HCT116 (cell line): Measurements from ENCODE around the gene DDX20. TPM values are rescaled to one million over a fixed set of nuclear protein-coding genes. Genes with fewer than 3 reads are reported as not detected.

ENCODE experiments used
- ATAC-seq: fragments of 200-7000 bp; cut with Tn5 transposase; 2 replicates; pipeline ENCODE4 v1.9.1; 2020; ENCODE audit warnings: mild to moderate bottlenecking, moderate library complexity
- BruUV-seq: library from RNA; stranded (reverse); fragments of 400-500 nt; replicated peaks from 2 replicates; lab custom pipeline; 2021; lab: Mats Ljungman, UMichigan
- CTCF ChIA-PET: fragments of 300-600 bp; sonication (Branson Sonifier 250); formaldehyde crosslinking; loops from one replicate; lab custom pipeline; 2021; ENCODE audit warnings: antibody characterized with exemption; lab: Charles Lee
- POLR2A ChIA-PET: fragments of 300-600, 350-600 bp; sonication (Branson Sonifier 250); formaldehyde crosslinking; loops from one replicate; lab custom pipeline; 2021; ENCODE audit warnings: antibody characterized with exemption; lab: Charles Lee
- RAD21 ChIA-PET, 2 experiments: fragments of 300-600 bp; sonication (Branson Sonifier 250); formaldehyde crosslinking; loops; one replicate each; lab custom pipeline; 2023; ENCODE audit warnings: low total read pairs in 2 of 2; ENCODE audit not compliant: uncharacterized antibody in 2 of 2, unreplicated experiment in 2 of 2, low non-redundant PET in 1 of 2; lab: Charles Lee
- DNase-seq: peaks from one replicate; pipeline ENCODE4 v3.0.0-alpha.2; 2010; ENCODE audit warnings: low read depth, low spot score
- H2AFZ ChIP-seq: fragments of 200-600 bp; shearing (Covaris generic), sonication (generic); 2 replicates; pipeline ENCODE4 v1.6.1; 2017; ENCODE audit warnings: low read depth, mixed run types, mixed read lengths, antibody characterized with exemption, low read length; ENCODE audit not compliant: poor library complexity, severe bottlenecking
- H3K27ac ChIP-seq: 2 replicates; pipeline ENCODE4 v1.5.1; 2012; ENCODE audit warnings: low read depth, low read length
- H3K27me3 ChIP-seq: fragments of 200-600 bp; sonication (generic); 2 replicates; pipeline ENCODE4 v1.6.1; 2016; ENCODE audit warnings: mixed run types, low read length, mixed read lengths; ENCODE audit not compliant: insufficient read depth
- H3K36me3 ChIP-seq, 2 experiments: fragments of 200-500 bp in 1 of 2; fragments of 200-600 bp in 1 of 2; sonication (Bioruptor generic) in 1 of 2; sonication (generic) in 1 of 2; 2 replicates each; pipeline versions ENCODE4 v1.5.1 to v1.6.1; 2014 to 2016; ENCODE audit warnings: low read length in 2 of 2, inconsistent platforms in 1 of 2, mixed read lengths in 1 of 2, mixed run types in 1 of 2; ENCODE audit not compliant: insufficient read depth in 2 of 2, control insufficient read depth in 1 of 2
- H3K4me1 ChIP-seq, 2 experiments: fragments of 200-600 bp in 1 of 2; sonication (generic) in 1 of 2; 2 replicates each; pipeline versions ENCODE4 v1.5.1 to v1.6.1; 2012 to 2017; ENCODE audit warnings: low read length in 2 of 2, inconsistent platforms in 1 of 2, mild to moderate bottlenecking in 1 of 2, mixed read lengths in 1 of 2, mixed run types in 1 of 2, moderate library complexity in 1 of 2; ENCODE audit not compliant: insufficient read depth in 2 of 2, control insufficient read depth in 1 of 2
- H3K4me2 ChIP-seq: fragments of 200-600 bp; sonication (generic); 2 replicates; pipeline ENCODE4 v1.6.1; 2017; ENCODE audit warnings: mixed run types, low read length, mixed read lengths
- H3K4me3 ChIP-seq, 2 experiments: fragments of 200-600 bp in 1 of 2; sonication (generic) in 1 of 2; replicated peaks in 1 of 2; 2 replicates each; pipeline ENCODE4 v1.5.1; 2011 to 2016; ENCODE audit warnings: low read length in 2 of 2, control low read depth in 1 of 2, low read depth in 1 of 2, mild to moderate bottlenecking in 1 of 2, mixed read lengths in 1 of 2, mixed run types in 1 of 2
- H3K79me2 ChIP-seq: fragments of 200-600 bp; sonication (generic); 2 replicates; pipeline ENCODE4 v1.6.1; 2017; ENCODE audit warnings: mild to moderate bottlenecking, mixed run types, low read length, moderate library complexity, mixed read lengths; ENCODE audit not compliant: insufficient read depth
- H3K9ac ChIP-seq: fragments of 200-600 bp; sonication (generic); 2 replicates; pipeline ENCODE4 v1.6.1; 2016; ENCODE audit warnings: low read length, mixed read lengths
- H3K9me2 ChIP-seq: fragments of 200-600 bp; sonication (generic), shearing (Covaris generic); 2 replicates; pipeline ENCODE4 v1.6.1; 2017; ENCODE audit warnings: mixed run types, mild to moderate bottlenecking, moderate library complexity; ENCODE audit not compliant: insufficient read depth
- H3K9me3 ChIP-seq, 2 experiments: fragments of 200-500 bp in 1 of 2; fragments of 200-600 bp in 1 of 2; sonication (Bioruptor generic) in 1 of 2; sonication (generic) in 1 of 2; 2 replicates each; pipeline ENCODE4 v1.6.1; 2014 to 2017; ENCODE audit warnings: low read length in 2 of 2, mixed read lengths in 2 of 2, inconsistent platforms in 1 of 2, low read depth in 1 of 2, mild to moderate bottlenecking in 1 of 2, mixed run types in 1 of 2, moderate library complexity in 1 of 2; ENCODE audit not compliant: control insufficient read depth in 1 of 2, insufficient read depth in 1 of 2
- H4K20me1 ChIP-seq: fragments of 200-600 bp; sonication (generic), shearing (Covaris generic); 2 replicates; pipeline ENCODE4 v1.6.1; 2017; ENCODE audit warnings: mixed run types, mild to moderate bottlenecking, moderate library complexity; ENCODE audit not compliant: insufficient read depth
- ATF3 ChIP-seq: IDR thresholded peaks from 2 replicates; pipeline ENCODE4 v1.6.1; 2012
- CBX3 ChIP-seq: IDR thresholded peaks from 2 replicates; pipeline ENCODE4 v1.6.1; 2012; ENCODE audit warnings: low read depth
- EGR1 ChIP-seq: IDR thresholded peaks from 2 replicates; pipeline ENCODE4 v1.6.1; 2012; ENCODE audit warnings: low read depth
- ELF1 ChIP-seq: IDR thresholded peaks from 2 replicates; pipeline ENCODE4 v1.6.1; 2012; ENCODE audit warnings: low read depth, borderline replicate concordance
- EZH2 ChIP-seq: fragments of 200-600 bp; sonication (generic); IDR thresholded peaks from 2 replicates; pipeline ENCODE4 v1.6.1; 2017; ENCODE audit warnings: antibody characterized with exemption, mixed run types
- EZH2phosphoT487 ChIP-seq: fragments of 200-600 bp; IDR thresholded peaks from 2 replicates; pipeline ENCODE4 v1.6.1; 2018; ENCODE audit warnings: antibody characterized with exemption, borderline replicate concordance
- FOSL1 ChIP-seq: IDR thresholded peaks from 2 replicates; pipeline ENCODE4 v1.6.1; 2012; ENCODE audit warnings: low read depth
- MAX ChIP-seq: IDR thresholded peaks from 2 replicates; pipeline ENCODE4 v1.6.1; 2012
- POLR2A ChIP-seq: IDR thresholded peaks from 2 replicates; pipeline ENCODE4 v1.7.0; 2011; ENCODE audit warnings: borderline replicate concordance; ENCODE audit not compliant: insufficient read depth, insufficient read length; ENCODE audit errors: extremely low read depth
- POLR2AphosphoS5 ChIP-seq: IDR thresholded peaks from 2 replicates; pipeline ENCODE4 v1.6.1; 2011; ENCODE audit warnings: mild to moderate bottlenecking, low read depth, low read length, moderate library complexity
- RAD21 ChIP-seq: IDR thresholded peaks from 2 replicates; pipeline ENCODE4 v1.6.1; 2012; ENCODE audit warnings: low read depth, mild to moderate bottlenecking
- REST ChIP-seq: IDR thresholded peaks from 2 replicates; pipeline ENCODE4 v1.6.1; 2012; ENCODE audit warnings: low read depth
- SP1 ChIP-seq: IDR thresholded peaks from 2 replicates; pipeline ENCODE4 v1.6.1; 2012; ENCODE audit warnings: low read depth
- TCF7L2 ChIP-seq: IDR thresholded peaks from 2 replicates; pipeline ENCODE4 v1.7.0; 2011; ENCODE audit warnings: borderline replicate concordance, inconsistent platforms; ENCODE audit not compliant: insufficient read depth, insufficient read length; ENCODE audit errors: extremely low read depth
- YY1 ChIP-seq: IDR thresholded peaks from 2 replicates; pipeline ENCODE4 v1.6.1; 2011; ENCODE audit warnings: low read length, low read depth, moderate library complexity, mild to moderate bottlenecking; ENCODE audit not compliant: insufficient replicate concordance; ENCODE audit errors: extremely low read depth
- ZFX ChIP-seq: fragments of 450-650 bp; IDR thresholded peaks from 2 replicates; pipeline ENCODE4 v1.6.1; 2017
- ZNF274 ChIP-seq: fragments of 200-500 bp; sonication (Bioruptor generic); IDR thresholded peaks from 2 replicates; pipeline ENCODE4 v1.6.1; 2014; ENCODE audit warnings: mild to moderate bottlenecking, low read depth, low read length, inconsistent platforms
- intact Hi-C: fragments of 100-400 bp; cut with micrococcal nuclease; formaldehyde crosslinking; loops from 2 replicates; pipeline ENCODE4 v1.10.0; 2022
- total RNA-seq: library from RNA; stranded (reverse); gene quantifications from one replicate; pipeline ENCODE4 v1.2.1, GENCODE V29; 2021; ENCODE audit not compliant: unreplicated experiment

Gene DDX20
- total RNA-seq, 1 experiment from 2014 or later, result 14.9 TPM

GRCh38 chr1:111727056-111727455, 28.6 kb upstream of the DDX20 start:
- POLR2A ChIA-PET, result no interaction called here
- Histone ChIP-seq H3K4me1 (no peaks in the 10 kb centered on the region), H3K4me3 (no peak overlapping the region), H3K27me3 (no peaks in the 10 kb centered on the region), H3K9ac (no peak overlapping the region), H4K20me1 (no peaks in the 10 kb centered on the region), H2AFZ (no peak overlapping the region), H3K79me2 (no peaks in the 10 kb centered on the region), H3K36me3 (no peaks in the 10 kb centered on the region), H3K4me2 (no peak overlapping the region), H3K9me2 (no peaks in the 10 kb centered on the region), H3K27ac (no peak overlapping the region), H3K9me3 (no peaks in the 10 kb centered on the region)
- ATAC-seq, result no peak
- BruUV-seq, result no TSS peak
- intact Hi-C loops, result no loop called here
- CTCF ChIA-PET, result interaction anchor here (2.7 kb wide), 1 partner anchor 20 kb away, joined by 7 read pairs; no protein-coding TSS in a partner anchor
- TF ChIP-seq FOSL1, result no peak
- TF ChIP-seq EZH2phosphoT487, result no peak
- TF ChIP-seq POLR2A, result no peak
- TF ChIP-seq ZFX, result no peak
- TF ChIP-seq ZNF274, result no peak
- TF ChIP-seq CBX3, result no peak
- TF ChIP-seq YY1, result no peak
- TF ChIP-seq ATF3, result no peak
- DNase-seq, result no peak
- RAD21 ChIA-PET, result no interaction called here

- POLR2A ChIA-PET, result interaction anchor here (0.7 kb wide), 1 partner anchor 50 kb away, joined by 5 read pairs; no protein-coding TSS in a partner anchor
- no peak overlapping the region for H3K9ac ChIP-seq
- intact Hi-C loops, result no loop called here
- no peaks in the 10 kb centered on the region for H4K20me1 ChIP-seq
- H3K4me3 ChIP-seq, result no peak overlapping the region
- H3K9me3 ChIP-seq, result no peaks in the 10 kb centered on the region
- H3K27me3 ChIP-seq, result no peaks in the 10 kb centered on the region
- H3K4me1 ChIP-seq, result no peaks in the 10 kb centered on the region
- H3K27ac ChIP-seq, result no peak overlapping the region
- CTCF ChIA-PET, result interaction anchor here (0.7 to 2.7 kb wide), 2 partner anchors 18 to 27 kb away, joined by 3 to 7 read pairs; no protein-coding TSS in a partner anchor
- ATAC-seq (no peak), DNase-seq (no peak)
- no peaks in the 10 kb centered on the region for H3K36me3 ChIP-seq
- RAD21 ChIA-PET, result no interaction called here
- H3K4me2 ChIP-seq, result no peak overlapping the region
- H2AFZ ChIP-seq, result no peak overlapping the region
- H3K79me2 ChIP-seq, result no peaks in the 10 kb centered on the region
- no TSS peak for BruUV-seq
- no peaks in the 10 kb centered on the region for H3K9me2 ChIP-seq
- TF ChIP-seq ZFX, result no peak
- TF ChIP-seq FOSL1, result no peak
- TF ChIP-seq TCF7L2, result no peak
- TF ChIP-seq EZH2, result no peak
- no peak for TF ChIP-seq CBX3
- no peak for TF ChIP-seq YY1
- no peak for TF ChIP-seq ELF1
- TF ChIP-seq POLR2A, result no peak
- no peak for TF ChIP-seq POLR2AphosphoS5
- no peak for TF ChIP-seq EZH2phosphoT487
- TF ChIP-seq REST, result no peak
- TF ChIP-seq EGR1, result no peak
- no peak for TF ChIP-seq MAX
- no peak for TF ChIP-seq SP1
- no peak for TF ChIP-seq RAD21
Observed at GRCh38 chr1:111729271-111729921, 26.3 kb upstream of the DDX20 start.
